ENCODE data around the gene MCFD2. TPM values are rescaled to one million over a fixed set of nuclear protein-coding genes. Genes with fewer than 3 reads are reported as not detected.

Gene MCFD2
- total RNA-seq, 4 donors from 2014 or later = 88.1 to 118 (median 95.6) TPM

DNA sequence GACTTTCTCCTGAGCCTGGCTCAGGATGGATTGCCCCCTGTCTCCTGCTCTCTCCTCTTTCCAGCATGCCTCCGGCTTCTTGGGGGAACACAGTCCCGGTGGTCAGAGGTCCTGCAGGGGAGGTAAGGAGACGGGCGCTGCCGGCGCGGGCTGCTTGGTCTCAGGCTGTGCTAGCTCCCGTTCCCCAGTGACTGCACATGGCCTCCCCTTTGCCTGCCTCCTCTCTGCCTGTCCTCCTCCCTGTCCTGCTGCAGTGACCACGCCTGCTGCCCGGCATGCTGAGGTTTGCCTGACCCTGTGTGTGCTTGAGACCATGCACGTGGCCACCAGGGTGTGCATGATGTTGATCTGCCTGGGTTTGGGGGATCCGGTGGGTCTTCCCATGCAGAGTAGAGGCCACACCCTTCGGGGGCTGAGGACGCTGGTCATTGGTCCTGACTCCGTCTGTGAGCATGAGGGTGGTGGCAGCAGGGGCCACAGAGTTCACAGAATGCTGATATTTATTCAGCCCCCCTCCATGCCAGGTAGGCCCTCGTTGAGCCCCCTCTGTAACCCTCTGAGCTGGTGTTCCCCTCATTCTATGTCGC is 42.9 kb upstream of the MCFD2 start:
- DNase-seq (ENCODE audit: low spot score) (no peak), ATAC-seq (ENCODE audit: low FRiP score) (no peak)
- no peak for TF ChIP-seq CTCF (IDR thresholded peaks at IDR 0.05)

DNA sequence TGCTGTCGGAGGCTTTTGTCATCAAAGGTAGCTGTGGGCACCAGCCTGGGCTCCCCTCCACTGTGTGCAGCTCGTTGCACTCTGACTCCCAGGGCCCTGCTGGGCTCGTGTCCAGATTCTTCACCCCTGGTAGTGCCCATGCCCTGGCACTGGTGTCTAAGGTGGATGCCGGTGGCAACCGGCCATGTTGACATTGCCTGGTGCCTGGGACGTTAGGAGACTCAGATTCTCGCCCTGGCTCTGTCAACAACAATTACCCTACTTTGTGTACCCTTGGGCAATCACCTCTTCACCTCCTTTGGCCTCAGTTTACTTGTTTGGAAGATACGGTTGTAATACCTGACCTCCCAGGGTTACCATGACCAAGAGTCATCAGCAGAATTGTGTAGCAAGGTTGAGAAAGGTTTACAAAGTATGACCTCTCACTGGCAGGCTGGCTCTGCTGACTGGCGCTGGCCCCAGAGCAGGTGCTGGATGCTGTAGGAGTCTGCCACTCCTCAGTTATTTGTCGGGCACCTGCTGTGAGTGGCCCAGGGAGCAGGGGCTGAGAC is 41.5 kb upstream of the MCFD2 start:
- DNase-seq (ENCODE audit: low spot score) = no peak
- no peak for TF ChIP-seq CTCF (IDR thresholded peaks at IDR 0.05)
- ATAC-seq (ENCODE audit: low FRiP score) = no peak

- ATAC-seq (ENCODE audit: low FRiP score) = no peak
- DNase-seq (ENCODE audit: low spot score) = no peak
- no peak for TF ChIP-seq CTCF (IDR thresholded peaks at IDR 0.05)
These were observed 40.2 kb upstream of the MCFD2 start for GRCh38 chr2:46955764-46956163.

DNA sequence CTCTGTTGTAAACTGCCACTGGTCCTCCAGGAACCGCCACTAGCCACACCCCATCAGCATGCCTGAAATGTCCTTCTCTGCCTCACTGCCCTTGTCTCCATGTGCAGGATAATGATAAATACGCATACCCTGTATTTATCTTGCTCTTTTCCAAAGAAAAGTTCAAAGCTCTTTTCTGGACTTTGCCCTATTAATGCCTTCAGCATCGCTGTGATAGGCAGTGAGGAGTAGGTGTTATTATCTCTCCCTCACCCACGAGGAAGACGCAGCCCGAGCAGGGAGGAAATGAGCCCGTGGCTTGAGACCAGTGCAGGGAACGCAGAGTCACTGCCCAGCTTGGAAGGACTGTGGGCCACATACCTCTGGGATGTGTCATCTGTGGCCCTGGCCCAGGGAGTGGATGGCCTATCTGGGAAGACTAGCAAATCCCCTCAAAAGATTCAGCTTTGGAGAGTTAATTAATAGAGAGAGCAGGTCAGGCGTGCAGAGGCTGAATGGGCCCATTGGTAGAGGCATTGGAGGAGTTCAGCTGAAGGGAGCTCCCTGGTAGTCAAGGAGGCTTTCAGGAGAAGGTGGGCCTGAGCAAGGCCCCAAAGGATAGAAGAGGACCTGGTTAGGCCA is 39.5 kb upstream of the MCFD2 start:
- DNase-seq (ENCODE audit: low spot score) = peak; percentile 41
- ATAC-seq (ENCODE audit: low FRiP score) = peak; percentile 91
- no peak for TF ChIP-seq CTCF (IDR thresholded peaks at IDR 0.05)

- TF ChIP-seq CTCF (IDR thresholded peaks at IDR 0.05) = no peak
- DNase-seq (ENCODE audit: low spot score) = no peak
- no peak for ATAC-seq (ENCODE audit: low FRiP score)
These were observed 36.6 kb upstream of the MCFD2 start for GRCh38 chr2:46952171-46952570.

GRCh38 chr2:46951290-46952064 is 35.9 kb upstream of the MCFD2 start:
- DNase-seq (ENCODE audit: low spot score) (no peak), ATAC-seq (ENCODE audit: low FRiP score) (no peak)
- no peak for TF ChIP-seq CTCF (IDR thresholded peaks at IDR 0.05)
